ENCODE results near the gene GPR176.

GPR176 gene

GRCh38 chr15:39936187-39936586 lies 16.1 kb upstream of the GPR176 start:
- Histone ChIP-seq H3K27ac (ENCODE audit: insufficient read depth, low read depth, low read length, poor library complexity, severe bottlenecking) (no peak overlapping the region), H3K4me3 (ENCODE audit: insufficient read depth, low read depth, low read length) (no peak overlapping the region), H3K9me3 (ENCODE audit: control insufficient read depth, low read length) (no peaks in the 10 kb centered on the region), H3K27me3 (ENCODE audit: control insufficient read depth, insufficient read depth, low read length, poor library complexity, severe bottlenecking) (no peaks in the 10 kb centered on the region), H3K4me1 (ENCODE audit: control insufficient read depth, insufficient read depth, low read length) (no peaks in the 10 kb centered on the region), H3K36me3 (ENCODE audit: control insufficient read depth, insufficient read depth, low read length) (no peaks in the 10 kb centered on the region)
- WGBS, 2 experiments, result 88 to 94% methylated on average over 7 of the region's 7 CpGs

- Histone ChIP-seq H3K36me3 (ENCODE audit: control insufficient read depth, insufficient read depth, low read length) (no peaks in the 10 kb centered on the region), H3K27me3 (ENCODE audit: control insufficient read depth, insufficient read depth, low read length, poor library complexity, severe bottlenecking) (no peaks in the 10 kb centered on the region), H3K4me1 (ENCODE audit: control insufficient read depth, insufficient read depth, low read length) (no peaks in the 10 kb centered on the region), H3K27ac (ENCODE audit: insufficient read depth, low read depth, low read length, poor library complexity, severe bottlenecking) (no peak overlapping the region), H3K9me3 (ENCODE audit: control insufficient read depth, low read length) (no peaks in the 10 kb centered on the region), H3K4me3 (ENCODE audit: insufficient read depth, low read depth, low read length) (no peak overlapping the region)
- WGBS, 2 experiments, result 90 to 91% methylated on average over 4 of the region's 4 CpGs
Measured at GRCh38 chr15:39935241-39935640, 15.2 kb upstream of the GPR176 start.

GRCh38 chr15:39934397-39935071 lies 14.5 kb upstream of the GPR176 start:
- H3K4me3 ChIP-seq (ENCODE audit: insufficient read depth, low read depth, low read length), result peak overlapping the region; percentile 67
- no peaks in the 10 kb centered on the region for H3K4me1 ChIP-seq (ENCODE audit: control insufficient read depth, insufficient read depth, low read length)
- WGBS, 2 experiments, result 32 to 34% methylated on average over 13 of the region's 13 CpGs
- peak overlapping the region; percentile 41 for H3K27ac ChIP-seq (ENCODE audit: insufficient read depth, low read depth, low read length, poor library complexity, severe bottlenecking)
- H3K27me3 ChIP-seq (ENCODE audit: control insufficient read depth, insufficient read depth, low read length, poor library complexity, severe bottlenecking), result no peaks in the 10 kb centered on the region
- no peaks in the 10 kb centered on the region for H3K36me3 ChIP-seq (ENCODE audit: control insufficient read depth, insufficient read depth, low read length)
- H3K9me3 ChIP-seq (ENCODE audit: control insufficient read depth, low read length), result no peaks in the 10 kb centered on the region

- H3K4me1 ChIP-seq (ENCODE audit: control insufficient read depth, insufficient read depth, low read length), result no peaks in the 10 kb centered on the region
- no peaks in the 10 kb centered on the region for H3K9me3 ChIP-seq (ENCODE audit: control insufficient read depth, low read length)
- no peak overlapping the region for H3K27ac ChIP-seq (ENCODE audit: insufficient read depth, low read depth, low read length, poor library complexity, severe bottlenecking)
- H3K36me3 ChIP-seq (ENCODE audit: control insufficient read depth, insufficient read depth, low read length), result no peaks in the 10 kb centered on the region
- H3K27me3 ChIP-seq (ENCODE audit: control insufficient read depth, insufficient read depth, low read length, poor library complexity, severe bottlenecking), result no peaks in the 10 kb centered on the region
- no peak overlapping the region for H3K4me3 ChIP-seq (ENCODE audit: insufficient read depth, low read depth, low read length)
- WGBS, 2 experiments, result 97 to 98% methylated on average over 3 of the region's 3 CpGs
Measured at GRCh38 chr15:39931615-39932014, 11.5 kb upstream of the GPR176 start.

- peaks cover 4% of the 10 kb centered on the region for H3K4me1 ChIP-seq (ENCODE audit: control insufficient read depth, insufficient read depth, low read length)
- WGBS, 2 experiments, result 96% methylated on average over 5 of the region's 5 CpGs
- H3K4me3 ChIP-seq (ENCODE audit: insufficient read depth, low read depth, low read length), result no peak overlapping the region
- H3K36me3 ChIP-seq (ENCODE audit: control insufficient read depth, insufficient read depth, low read length), result no peaks in the 10 kb centered on the region
- no peaks in the 10 kb centered on the region for H3K9me3 ChIP-seq (ENCODE audit: control insufficient read depth, low read length)
- H3K27ac ChIP-seq (ENCODE audit: insufficient read depth, low read depth, low read length, poor library complexity, severe bottlenecking), result no peak overlapping the region
- no peaks in the 10 kb centered on the region for H3K27me3 ChIP-seq (ENCODE audit: control insufficient read depth, insufficient read depth, low read length, poor library complexity, severe bottlenecking)
Measured at GRCh38 chr15:39926526-39926925, 6.5 kb upstream of the GPR176 start.

- WGBS, 2 experiments, result 81 to 89% methylated on average over 2 to 3 of the region's 5 CpGs
- peaks cover 7% of the 10 kb centered on the region for H3K4me1 ChIP-seq (ENCODE audit: control insufficient read depth, insufficient read depth, low read length)
- peaks cover 4% of the 10 kb centered on the region for H3K27me3 ChIP-seq (ENCODE audit: control insufficient read depth, insufficient read depth, low read length, poor library complexity, severe bottlenecking)
- H3K36me3 ChIP-seq (ENCODE audit: control insufficient read depth, insufficient read depth, low read length), result no peaks in the 10 kb centered on the region
- no peak overlapping the region for H3K4me3 ChIP-seq (ENCODE audit: insufficient read depth, low read depth, low read length)
- no peak overlapping the region for H3K27ac ChIP-seq (ENCODE audit: insufficient read depth, low read depth, low read length, poor library complexity, severe bottlenecking)
- H3K9me3 ChIP-seq (ENCODE audit: control insufficient read depth, low read length), result no peaks in the 10 kb centered on the region
Measured at GRCh38 chr15:39925112-39925842, 5.2 kb upstream of the GPR176 start.

GRCh38 chr15:39924437-39924836 lies 4.4 kb upstream of the GPR176 start:
- H3K27ac ChIP-seq (ENCODE audit: insufficient read depth, low read depth, low read length, poor library complexity, severe bottlenecking), result no peak overlapping the region
- no peaks in the 10 kb centered on the region for H3K9me3 ChIP-seq (ENCODE audit: control insufficient read depth, low read length)
- no peaks in the 10 kb centered on the region for H3K36me3 ChIP-seq (ENCODE audit: control insufficient read depth, insufficient read depth, low read length)
- H3K4me3 ChIP-seq (ENCODE audit: insufficient read depth, low read depth, low read length), result no peak overlapping the region
- H3K4me1 ChIP-seq (ENCODE audit: control insufficient read depth, insufficient read depth, low read length), result peaks cover 7% of the 10 kb centered on the region
- peaks cover 13% of the 10 kb centered on the region for H3K27me3 ChIP-seq (ENCODE audit: control insufficient read depth, insufficient read depth, low read length, poor library complexity, severe bottlenecking)
- 73 to 74% methylated on average over 3 of the region's 3 CpGs for WGBS, 2 experiments

GRCh38 chr15:39922462-39923092 lies 2.5 kb upstream of the GPR176 start:
- WGBS, 2 experiments, result 74 to 80% methylated on average over 4 of the region's 4 CpGs
- Histone ChIP-seq H3K9me3 (ENCODE audit: control insufficient read depth, low read length) (no peaks in the 10 kb centered on the region), H3K27me3 (ENCODE audit: control insufficient read depth, insufficient read depth, low read length, poor library complexity, severe bottlenecking) (peaks cover 28% of the 10 kb centered on the region), H3K36me3 (ENCODE audit: control insufficient read depth, insufficient read depth, low read length) (no peaks in the 10 kb centered on the region), H3K4me3 (ENCODE audit: insufficient read depth, low read depth, low read length) (no peak overlapping the region), H3K27ac (ENCODE audit: insufficient read depth, low read depth, low read length, poor library complexity, severe bottlenecking) (no peak overlapping the region), H3K4me1 (ENCODE audit: control insufficient read depth, insufficient read depth, low read length) (peaks cover 7% of the 10 kb centered on the region)

- no peaks in the 10 kb centered on the region for H3K36me3 ChIP-seq (ENCODE audit: control insufficient read depth, insufficient read depth, low read length)
- H3K4me1 ChIP-seq (ENCODE audit: control insufficient read depth, insufficient read depth, low read length), result peaks cover 7% of the 10 kb centered on the region
- H3K27ac ChIP-seq (ENCODE audit: insufficient read depth, low read depth, low read length, poor library complexity, severe bottlenecking), result no peak overlapping the region
- peaks cover 28% of the 10 kb centered on the region for H3K27me3 ChIP-seq (ENCODE audit: control insufficient read depth, insufficient read depth, low read length, poor library complexity, severe bottlenecking)
- no peaks in the 10 kb centered on the region for H3K9me3 ChIP-seq (ENCODE audit: control insufficient read depth, low read length)
- WGBS, 2 experiments, result 88 to 93% methylated on average over 6 of the region's 6 CpGs
- H3K4me3 ChIP-seq (ENCODE audit: insufficient read depth, low read depth, low read length), result peak overlapping the region; percentile 72
Measured at GRCh38 chr15:39921274-39921638, 1.2 kb upstream of the GPR176 start.

GRCh38 chr15:39920510-39921273 lies 626 bp upstream of the GPR176 start:
- no peaks in the 10 kb centered on the region for H3K36me3 ChIP-seq (ENCODE audit: control insufficient read depth, insufficient read depth, low read length)
- peak overlapping the region; percentile 72 for H3K4me3 ChIP-seq (ENCODE audit: insufficient read depth, low read depth, low read length)
- no peaks in the 10 kb centered on the region for H3K9me3 ChIP-seq (ENCODE audit: control insufficient read depth, low read length)
- no peak overlapping the region for H3K27ac ChIP-seq (ENCODE audit: insufficient read depth, low read depth, low read length, poor library complexity, severe bottlenecking)
- WGBS, 2 experiments, result 2% methylated on average over 70 of the region's 70 CpGs
- peaks cover 28% of the 10 kb centered on the region for H3K27me3 ChIP-seq (ENCODE audit: control insufficient read depth, insufficient read depth, low read length, poor library complexity, severe bottlenecking)
- peaks cover 7% of the 10 kb centered on the region for H3K4me1 ChIP-seq (ENCODE audit: control insufficient read depth, insufficient read depth, low read length)
